Gastroesophageal sphincter (tissue), 4 donors: ENCODE measurements around the gene IQSEC1. TPM values are rescaled to one million over a fixed set of nuclear protein-coding genes. Genes with fewer than 3 reads are reported as not detected.
A peak's percentile ranks its signal among the peaks of the same experiment; 100 is the strongest.

Experiments
- ATAC-seq: fragments of 150-250 bp; one replicate; pipeline ENCODE4 v1.9.1; 2016; ENCODE audit warnings: mild to moderate bottlenecking, moderate library complexity
- H3K27ac ChIP-seq, 4 donors: fragments of 200-600 bp; sonication (generic) in 3 of 4; 1 replicate in 3 of 4; 2 replicates in 1 of 4; pipeline ENCODE4 v1.5.1; 2016 to 2019
- H3K27me3 ChIP-seq: fragments of 200-600 bp; sonication (generic); one replicate; pipeline ENCODE4 v1.5.1; 2019
- H3K36me3 ChIP-seq, 2 donors: fragments of 200-600 bp; sonication (generic); one replicate each; pipeline ENCODE4 v1.5.1; 2019; ENCODE audit warnings: control low read depth in 1 of 2
- H3K4me1 ChIP-seq, 3 donors: fragments of 200-600 bp; sonication (generic); 1 replicate in 2 of 3; 2 replicates in 1 of 3; pipeline ENCODE4 v1.5.1; 2016 to 2019; ENCODE audit warnings: control low read depth in 2 of 3
- H3K4me3 ChIP-seq, 2 donors: fragments of 200-600 bp; sonication (generic); one replicate each; pipeline ENCODE4 v1.5.1; 2019; ENCODE audit warnings: mild to moderate bottlenecking in 1 of 2, moderate library complexity in 1 of 2
- H3K9me3 ChIP-seq, 3 donors: fragments of 200-600 bp; sonication (generic); one replicate each; pipeline ENCODE4 v1.5.1; 2017 to 2019; ENCODE audit warnings: control low read depth in 2 of 3
- EP300 ChIP-seq: sonication (generic); formaldehyde crosslinking; IDR thresholded peaks from one replicate; pipeline ENCODE4 v1.6.1; 2017; ENCODE audit warnings: antibody characterized with exemption, mild to moderate bottlenecking
- POLR2A ChIP-seq, 2 donors: fragments of 450-650 bp; IDR thresholded peaks; one replicate each; pipeline ENCODE4 v1.6.1; 2017; ENCODE audit warnings: antibody characterized with exemption in 2 of 2, mild to moderate bottlenecking in 2 of 2, moderate library complexity in 1 of 2
- POLR2AphosphoS5 ChIP-seq: sonication (generic); formaldehyde crosslinking; IDR thresholded peaks from one replicate; pipeline ENCODE4 v1.6.1; 2017; ENCODE audit warnings: antibody characterized with exemption
- WGBS, 2 donors: methylation state at CpG; one replicate each; pipeline ENCODE4 v1.1.5; 2018; ENCODE audit warnings: low coverage in 1 of 2; 5-methylcytosine and 5-hydroxymethylcytosine counted together
- total RNA-seq, 4 donors: library from RNA; depleted of rRNA; stranded (reverse); fragments of >200 nt; gene quantifications; one replicate each; pipeline ENCODE4 v1.1.0, GENCODE V29; 2016
- TF ChIP-seq, protein P1 (sequence below), 4 experiments: fragments of 200-600 bp in 2 of 4; fragments of 450-650 bp in 2 of 4; sonication (generic) in 1 of 4; IDR thresholded peaks; one replicate each; pipeline ENCODE4 v1.5.1; 2017 to 2019; ENCODE audit warnings: antibody characterized with exemption in 4 of 4, mild to moderate bottlenecking in 2 of 4, moderate library complexity in 2 of 4

Gene IQSEC1
- total RNA-seq, 4 donors from 2014 or later: 49.5 to 104 (median 61.7) TPM

DNA sequence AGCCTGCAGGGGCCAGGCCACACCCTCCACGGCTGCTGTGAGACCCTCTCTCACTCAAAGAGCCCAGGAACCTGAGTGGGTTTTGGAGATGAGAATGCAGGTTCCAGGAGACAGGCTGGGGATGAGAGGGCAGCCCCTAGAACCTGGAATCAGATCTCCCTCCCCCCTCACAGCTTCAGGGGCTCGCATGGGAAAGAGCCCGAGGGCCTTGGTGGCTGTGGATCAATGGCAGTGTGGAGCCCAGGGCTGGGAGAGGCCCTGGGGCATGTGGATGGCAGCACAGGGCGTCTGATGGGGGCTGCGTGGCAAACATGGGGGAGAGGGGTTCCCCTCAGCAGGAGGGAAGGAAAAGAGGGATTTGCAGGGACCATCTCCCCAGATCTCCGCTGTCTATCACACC lies 119.0 kb downstream of the IQSEC1 start:
- Histone ChIP-seq H3K36me3 (no peaks in the 10 kb centered on the region), H3K9me3 (no peaks in the 10 kb centered on the region), H3K4me3 (no peak overlapping the region), H3K27ac (peak overlapping the region; percentile 29 to 80 (median 75)), H3K27me3 (no peaks in the 10 kb centered on the region), H3K4me1 (peaks cover 0 to 93% (median 68%) of the 10 kb centered on the region in 3 donors)
- no peak for ATAC-seq
- 100% methylated on average over 3 of the region's 6 CpGs; no CpG with 5 or more reads in 1 of the 2 donors for WGBS, 2 donors
- no peak for TF ChIP-seq EP300
- no peak for TF ChIP-seq POLR2A (IDR thresholded peaks at IDR 0.05)
- TF ChIP-seq, protein P1, sequence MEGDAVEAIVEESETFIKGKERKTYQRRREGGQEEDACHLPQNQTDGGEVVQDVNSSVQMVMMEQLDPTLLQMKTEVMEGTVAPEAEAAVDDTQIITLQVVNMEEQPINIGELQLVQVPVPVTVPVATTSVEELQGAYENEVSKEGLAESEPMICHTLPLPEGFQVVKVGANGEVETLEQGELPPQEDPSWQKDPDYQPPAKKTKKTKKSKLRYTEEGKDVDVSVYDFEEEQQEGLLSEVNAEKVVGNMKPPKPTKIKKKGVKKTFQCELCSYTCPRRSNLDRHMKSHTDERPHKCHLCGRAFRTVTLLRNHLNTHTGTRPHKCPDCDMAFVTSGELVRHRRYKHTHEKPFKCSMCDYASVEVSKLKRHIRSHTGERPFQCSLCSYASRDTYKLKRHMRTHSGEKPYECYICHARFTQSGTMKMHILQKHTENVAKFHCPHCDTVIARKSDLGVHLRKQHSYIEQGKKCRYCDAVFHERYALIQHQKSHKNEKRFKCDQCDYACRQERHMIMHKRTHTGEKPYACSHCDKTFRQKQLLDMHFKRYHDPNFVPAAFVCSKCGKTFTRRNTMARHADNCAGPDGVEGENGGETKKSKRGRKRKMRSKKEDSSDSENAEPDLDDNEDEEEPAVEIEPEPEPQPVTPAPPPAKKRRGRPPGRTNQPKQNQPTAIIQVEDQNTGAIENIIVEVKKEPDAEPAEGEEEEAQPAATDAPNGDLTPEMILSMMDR (IDR thresholded peaks at IDR 0.05): no peak
- no peak for TF ChIP-seq POLR2AphosphoS5

GRCh38 chr3:12953201-12953995 lies 119.8 kb downstream of the IQSEC1 start:
- no peaks in the 10 kb centered on the region for H3K36me3 ChIP-seq
- H3K27me3 ChIP-seq: no peaks in the 10 kb centered on the region
- TF ChIP-seq POLR2A (IDR thresholded peaks at IDR 0.05): no peak
- TF ChIP-seq, protein P1 (IDR thresholded peaks at IDR 0.05): no peak
- no peak for TF ChIP-seq EP300
- no peak for TF ChIP-seq POLR2AphosphoS5
- no peaks in the 10 kb centered on the region for H3K9me3 ChIP-seq
- H3K27ac ChIP-seq: peak overlapping the region in 3 of 4 donors; percentile 72 to 80 (median 78)
- peaks cover 0 to 93% (median 68%) of the 10 kb centered on the region in 3 donors for H3K4me1 ChIP-seq
- H3K4me3 ChIP-seq: no peak overlapping the region
- 88% methylated on average over 6 of the region's 26 CpGs; no CpG with 5 or more reads in 1 of the 2 donors for WGBS, 2 donors
- ATAC-seq: no peak

DNA sequence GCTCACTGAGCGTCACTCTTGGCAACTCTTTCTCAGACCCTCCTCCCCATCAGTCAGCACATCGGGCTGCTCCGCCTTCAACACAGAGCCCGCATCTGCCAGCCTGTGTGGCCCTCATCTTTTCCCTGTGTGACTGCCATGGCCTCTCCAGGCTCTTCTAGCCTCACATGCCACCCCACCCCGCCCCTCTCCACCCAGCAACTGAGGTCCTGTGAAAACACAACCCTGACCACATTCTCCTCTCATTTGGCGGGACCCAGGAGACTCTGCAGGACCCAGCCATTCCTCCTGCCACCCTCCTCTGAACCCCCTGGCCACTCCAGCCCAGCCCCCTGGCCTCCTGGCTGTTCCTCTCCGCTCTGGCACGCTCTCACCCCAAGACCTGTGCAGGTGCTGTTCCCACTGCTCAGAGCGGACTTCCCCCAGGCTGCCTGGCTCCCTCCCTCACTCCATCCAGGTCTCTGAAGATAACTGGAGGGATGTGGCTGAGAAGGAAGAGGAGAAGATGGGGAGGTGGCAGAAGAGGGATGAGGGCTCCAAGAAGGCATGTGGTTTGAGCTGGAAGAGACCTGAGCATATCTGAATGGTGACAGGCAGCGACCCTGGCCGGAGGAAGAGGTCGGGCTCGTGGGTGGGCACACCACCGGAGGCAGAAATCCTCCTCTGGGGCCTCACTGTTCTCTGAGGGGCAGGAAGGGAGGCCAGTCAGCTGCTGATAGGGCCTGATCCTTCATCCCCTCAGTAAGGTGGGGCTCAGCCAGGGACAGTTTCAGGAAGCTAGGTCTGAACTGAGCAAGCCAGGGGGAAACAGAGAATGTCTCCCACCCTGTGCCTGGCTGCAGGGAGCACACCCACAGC lies 120.7 kb downstream of the IQSEC1 start:
- peak overlapping the region in 3 of 4 donors; percentile 20 to 80 (median 78) for H3K27ac ChIP-seq
- no peak for TF ChIP-seq EP300
- TF ChIP-seq, protein P1 (IDR thresholded peaks at IDR 0.05): no peak
- TF ChIP-seq POLR2A (IDR thresholded peaks at IDR 0.05): no peak
- no peak for TF ChIP-seq POLR2AphosphoS5
- no peak overlapping the region for H3K4me3 ChIP-seq
- no peaks in the 10 kb centered on the region for H3K27me3 ChIP-seq
- H3K9me3 ChIP-seq: no peaks in the 10 kb centered on the region
- WGBS, 2 donors: 50 to 91% methylated on average over 2 to 4 of the region's 14 CpGs
- no peak for ATAC-seq
- H3K4me1 ChIP-seq: peaks cover 0 to 93% (median 68%) of the 10 kb centered on the region in 3 donors
- no peaks in the 10 kb centered on the region for H3K36me3 ChIP-seq

DNA sequence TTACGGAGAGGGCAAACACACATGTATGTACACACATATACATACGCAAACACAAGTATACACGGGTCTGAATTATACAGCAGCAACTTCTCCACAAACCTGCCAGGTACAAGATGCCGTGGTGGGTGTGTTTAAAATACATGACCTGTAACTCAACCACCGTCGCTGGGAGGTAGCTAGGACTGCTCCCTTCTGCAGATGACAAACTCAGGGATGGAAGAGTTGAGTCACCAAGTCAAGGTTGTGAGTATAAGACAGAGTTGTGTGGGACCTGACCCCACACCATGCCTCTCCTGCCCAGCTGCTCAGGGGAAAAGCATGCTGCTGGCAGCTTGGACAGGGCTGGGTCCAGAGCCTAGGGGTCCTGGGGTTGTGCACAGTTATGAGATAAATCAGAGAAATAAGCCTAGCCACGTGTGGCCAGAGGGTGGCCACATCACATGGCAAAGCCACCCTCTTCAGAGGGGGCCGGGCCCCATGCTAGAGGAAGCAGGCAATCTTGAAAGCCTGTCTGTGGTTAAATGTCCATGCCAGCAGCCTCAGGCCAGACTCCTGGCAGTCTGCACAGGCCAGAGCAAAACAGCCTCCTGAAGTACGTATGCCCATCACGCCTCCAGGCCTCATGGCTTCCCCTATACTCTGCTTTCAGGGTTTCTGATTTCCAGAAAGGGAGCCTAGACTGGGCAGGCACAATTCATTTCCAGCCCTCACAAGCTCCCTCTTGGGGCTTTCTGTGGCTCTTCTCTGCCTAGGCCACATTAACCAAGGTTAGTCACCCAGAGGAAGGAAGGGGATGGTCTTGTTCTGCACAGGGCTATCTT lies 124.1 kb downstream of the IQSEC1 start:
- Histone ChIP-seq H3K27ac (peak overlapping the region in 1 of 4 donors; percentile 43), H3K27me3 (no peaks in the 10 kb centered on the region), H3K4me3 (no peak overlapping the region), H3K9me3 (no peaks in the 10 kb centered on the region), H3K36me3 (no peaks in the 10 kb centered on the region), H3K4me1 (peaks cover 0 to 93% (median 71%) of the 10 kb centered on the region in 3 donors)
- TF ChIP-seq, protein P1 (IDR thresholded peaks at IDR 0.05): no peak
- ATAC-seq: no peak
- WGBS, 2 donors: 50 to 85% methylated on average over 1 to 7 of the region's 10 CpGs
